ENCODE results near the gene CIC. TPM values are rescaled to one million over a fixed set of nuclear protein-coding genes. Genes with fewer than 3 reads are reported as not detected.

Gene CIC
- total RNA-seq, 1 experiment from 2014 or later, result 67.9 TPM

- no peak overlapping the region for H3K27ac Mint-ChIP-seq (ENCODE audit: low read depth, unreplicated experiment)
- peaks cover 12% of the 10 kb centered on the region for H3K4me1 Mint-ChIP-seq (ENCODE audit: insufficient read depth, unreplicated experiment)
- H3K36me3 Mint-ChIP-seq (ENCODE audit: insufficient read depth, unreplicated experiment), result peaks cover 6% of the 10 kb centered on the region
- H3K4me3 Mint-ChIP-seq (ENCODE audit: unreplicated experiment), result no peak overlapping the region
- H3K27me3 Mint-ChIP-seq (ENCODE audit: insufficient read depth, unreplicated experiment), result peaks cover 13% of the 10 kb centered on the region
- TF ChIP-seq CTCF (IDR thresholded peaks at IDR 0.05; ENCODE audit: unreplicated experiment), result no peak
- DNase-seq (ENCODE audit: unreplicated experiment), result no peak
- ChIA-PET CTCF (interaction anchor here (0.7 kb wide), 1 partner anchor 192 kb away, joined by 3 read pairs; no protein-coding TSS in a partner anchor), POLR2A (no interaction called here)
- intact Hi-C loops (cut with micrococcal nuclease), result no loop called here
- no TSS peak for BruUV-seq (replicated peaks)
- no peaks in the 10 kb centered on the region for H3K9me3 Mint-ChIP-seq (ENCODE audit: unreplicated experiment)
These were observed 48.5 kb downstream of the CIC start for GRCh38 chr19:42317535-42317934.

DNA sequence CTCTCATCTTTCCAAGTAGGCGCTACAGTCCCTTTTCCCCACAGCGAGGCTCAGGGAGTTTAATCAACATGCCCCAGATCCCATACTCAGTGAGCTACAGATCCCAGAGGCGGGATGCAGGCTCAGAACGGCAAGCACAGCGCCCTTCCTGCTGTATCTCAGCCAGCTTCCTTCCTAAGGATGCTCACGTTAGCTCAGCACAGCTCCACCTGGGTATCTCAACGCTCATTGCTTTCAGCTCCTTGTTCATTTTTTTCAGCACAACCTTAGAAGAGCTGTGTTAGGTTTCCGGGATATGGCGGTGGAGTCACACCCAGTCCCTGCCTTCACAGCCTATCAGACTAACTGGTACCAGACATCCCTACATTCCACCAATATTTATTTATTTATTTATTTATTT, 53.3 kb downstream of the CIC start:
- ChIA-PET CTCF (interaction anchor here (0.7 to 1.6 kb wide), 6 partner anchors 9 to 213 kb away, joined by 3 to 6 read pairs (median 4); partner anchors contain the start of genes POU2F2 and TMEM145), POLR2A (interaction anchor here (0.9 to 1.4 kb wide), 2 partner anchors 76 to 109 kb away, joined by 3 read pairs; no protein-coding TSS in a partner anchor)
- no peak for DNase-seq (ENCODE audit: unreplicated experiment)
- H3K4me3 Mint-ChIP-seq (ENCODE audit: unreplicated experiment), result no peak overlapping the region
- H3K27ac Mint-ChIP-seq (ENCODE audit: low read depth, unreplicated experiment), result no peak overlapping the region
- H3K9me3 Mint-ChIP-seq (ENCODE audit: unreplicated experiment), result no peaks in the 10 kb centered on the region
- intact Hi-C loops (cut with micrococcal nuclease), result loop anchor here (10.0 kb wide), 1 partner anchor 218 kb away; no protein-coding TSS in a partner anchor
- TF ChIP-seq CTCF (IDR thresholded peaks at IDR 0.05; ENCODE audit: unreplicated experiment), result no peak
- H3K4me1 Mint-ChIP-seq (ENCODE audit: insufficient read depth, unreplicated experiment), result peaks cover 10% of the 10 kb centered on the region
- H3K36me3 Mint-ChIP-seq (ENCODE audit: insufficient read depth, unreplicated experiment), result no peaks in the 10 kb centered on the region
- BruUV-seq (replicated peaks), result no TSS peak
- no peaks in the 10 kb centered on the region for H3K27me3 Mint-ChIP-seq (ENCODE audit: insufficient read depth, unreplicated experiment)

DNA sequence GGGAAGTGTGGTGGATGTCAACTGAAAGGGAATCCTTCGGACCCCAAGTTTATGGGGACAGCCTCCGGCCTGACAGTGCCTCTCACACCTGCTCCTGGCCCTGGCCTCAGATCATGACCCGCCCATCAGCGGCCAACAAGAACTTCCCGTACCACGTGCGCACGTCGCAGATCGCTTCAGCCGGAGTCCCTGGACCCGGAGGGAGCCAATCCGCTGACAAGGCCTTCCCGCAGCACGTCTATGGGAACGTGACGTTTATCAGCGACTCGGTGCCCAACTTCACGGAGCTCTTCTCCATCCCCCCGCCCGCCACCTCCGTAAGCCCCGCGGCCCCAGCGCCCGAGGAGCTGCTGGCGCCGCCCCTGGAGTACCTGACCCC, 54.4 kb downstream of the CIC start:
- no peak overlapping the region for H3K4me3 Mint-ChIP-seq (ENCODE audit: unreplicated experiment)
- BruUV-seq (replicated peaks), result no TSS peak
- H3K27me3 Mint-ChIP-seq (ENCODE audit: insufficient read depth, unreplicated experiment), result no peaks in the 10 kb centered on the region
- intact Hi-C loops (cut with micrococcal nuclease), result loop anchor here (10.0 kb wide), 1 partner anchor 219 kb away; no protein-coding TSS in a partner anchor
- peaks cover 14% of the 10 kb centered on the region for H3K4me1 Mint-ChIP-seq (ENCODE audit: insufficient read depth, unreplicated experiment)
- H3K36me3 Mint-ChIP-seq (ENCODE audit: insufficient read depth, unreplicated experiment), result no peaks in the 10 kb centered on the region
- no peak for TF ChIP-seq CTCF (IDR thresholded peaks at IDR 0.05; ENCODE audit: unreplicated experiment)
- ChIA-PET POLR2A (interaction anchor here (0.7 to 1.4 kb wide), 2 partner anchors 13 to 77 kb away, joined by 3 read pairs; no protein-coding TSS in a partner anchor), CTCF (interaction anchor here (0.6 to 1.6 kb wide), 5 partner anchors 30 to 214 kb away, joined by 3 to 6 read pairs (median 5); no protein-coding TSS in a partner anchor)
- no peaks in the 10 kb centered on the region for H3K9me3 Mint-ChIP-seq (ENCODE audit: unreplicated experiment)
- no peak for DNase-seq (ENCODE audit: unreplicated experiment)
- H3K27ac Mint-ChIP-seq (ENCODE audit: low read depth, unreplicated experiment), result no peak overlapping the region

DNA sequence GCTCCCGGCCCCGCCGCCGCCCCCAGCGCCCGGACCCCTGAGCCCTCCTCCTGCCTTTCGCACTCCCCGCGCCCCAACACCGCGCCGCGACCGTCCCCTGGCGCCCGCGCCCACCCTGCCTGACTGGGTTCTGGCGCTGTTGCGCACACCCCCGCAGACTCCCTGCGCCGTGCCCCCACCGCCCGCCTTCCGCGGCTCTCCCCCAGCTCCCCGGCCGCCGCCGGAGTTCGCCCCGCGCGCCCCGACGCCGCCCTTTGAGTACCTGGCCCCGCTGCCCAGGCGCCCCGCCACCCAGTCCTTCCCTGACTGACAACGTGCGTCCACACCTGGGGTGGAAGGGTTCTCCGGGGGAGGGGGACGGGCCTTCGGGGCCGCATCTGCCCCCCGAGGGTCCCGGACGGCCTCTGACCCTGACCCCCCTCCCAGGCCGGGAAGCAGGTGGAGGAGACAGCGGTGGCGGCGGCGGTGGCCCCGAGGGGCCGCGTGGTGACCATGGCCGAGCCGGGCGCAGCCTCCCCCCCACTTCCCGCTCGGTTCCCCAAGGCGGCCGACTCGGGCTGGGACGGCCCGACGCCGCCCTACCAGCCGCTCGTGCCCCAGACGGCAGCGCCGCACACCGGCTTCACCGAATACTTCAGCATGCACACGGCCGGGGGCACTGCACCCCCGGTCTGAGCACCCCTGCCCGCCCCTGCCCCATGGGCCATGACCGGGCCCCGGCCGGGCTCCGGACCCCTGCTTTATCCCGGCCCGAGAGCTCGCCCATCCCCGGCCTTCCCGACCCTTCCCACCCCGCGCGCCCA, 55.0 kb downstream of the CIC start:
- ChIA-PET CTCF (interaction anchor here (0.6 to 1.3 kb wide), 4 partner anchors 30 to 79 kb away, joined by 3 to 5 read pairs (median 4); no protein-coding TSS in a partner anchor), POLR2A (interaction anchor here (0.7 to 1.4 kb wide), 2 partner anchors 12 to 78 kb away, joined by 3 read pairs; no protein-coding TSS in a partner anchor)
- H3K4me1 Mint-ChIP-seq (ENCODE audit: insufficient read depth, unreplicated experiment), result peaks cover 14% of the 10 kb centered on the region
- DNase-seq (ENCODE audit: unreplicated experiment), result no peak
- H3K9me3 Mint-ChIP-seq (ENCODE audit: unreplicated experiment), result no peaks in the 10 kb centered on the region
- no peaks in the 10 kb centered on the region for H3K36me3 Mint-ChIP-seq (ENCODE audit: insufficient read depth, unreplicated experiment)
- H3K27me3 Mint-ChIP-seq (ENCODE audit: insufficient read depth, unreplicated experiment), result no peaks in the 10 kb centered on the region
- no peak overlapping the region for H3K4me3 Mint-ChIP-seq (ENCODE audit: unreplicated experiment)
- intact Hi-C loops (cut with micrococcal nuclease), result loop anchor here (10.0 kb wide), 1 partner anchor 219 kb away; no protein-coding TSS in a partner anchor
- no TSS peak for BruUV-seq (replicated peaks)
- no peak for TF ChIP-seq CTCF (IDR thresholded peaks at IDR 0.05; ENCODE audit: unreplicated experiment)
- H3K27ac Mint-ChIP-seq (ENCODE audit: low read depth, unreplicated experiment), result no peak overlapping the region
